ENCODE measurements around the gene EXT2.

Gene EXT2

GRCh38 chr11:44095506-44096359 is at the start of gene EXT2:
Gene EXT2 (plus strand): TSS chr11:44095678. CDS start chr11:44107713, 12,035 bp downstream.
- DNase-seq (ENCODE audit: low read depth): peak; percentile 84

- no peak for DNase-seq (ENCODE audit: low read depth)
Observed at GRCh38 chr11:44046182-44046581, 49.3 kb upstream of the EXT2 start.

- no peak for DNase-seq (ENCODE audit: low read depth)
Observed at GRCh38 chr11:44047298-44047697, 48.2 kb upstream of the EXT2 start.

DNA sequence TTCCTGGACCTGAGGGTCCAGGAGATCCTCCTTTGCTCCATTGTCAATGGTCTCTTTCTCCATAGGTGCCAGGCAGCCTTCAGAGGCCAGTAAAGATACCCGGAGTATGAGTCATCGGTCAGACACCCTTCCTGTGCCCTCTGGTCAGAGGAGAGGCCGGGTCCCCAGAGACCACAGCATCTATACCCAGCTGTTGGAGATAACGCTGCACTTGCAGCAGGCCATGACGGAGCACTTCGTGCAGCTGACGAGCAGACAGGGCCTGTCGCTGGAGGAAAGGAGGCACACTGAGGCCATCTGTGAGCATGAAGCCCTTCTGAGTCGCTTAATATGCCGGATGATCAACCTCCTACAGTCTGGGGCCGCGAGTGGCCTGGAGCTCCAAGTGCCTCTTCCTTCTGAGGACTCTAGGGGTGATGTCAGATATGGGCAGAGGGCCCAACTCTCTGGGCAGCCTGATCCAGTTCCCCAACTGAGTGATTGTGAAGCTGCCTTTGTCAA is 47.5 kb upstream of the EXT2 start, which contains the start of gene ACCSL:
ACCSL (plus strand) TSS at position 51 of the 501 bp plus-strand sequence; CDS start at position 107, 56 bp downstream.
- DNase-seq (ENCODE audit: low read depth): peak; percentile 4

- no peak for DNase-seq (ENCODE audit: low read depth)
Observed at GRCh38 chr11:44049832-44050231, 45.6 kb upstream of the EXT2 start.

DNA sequence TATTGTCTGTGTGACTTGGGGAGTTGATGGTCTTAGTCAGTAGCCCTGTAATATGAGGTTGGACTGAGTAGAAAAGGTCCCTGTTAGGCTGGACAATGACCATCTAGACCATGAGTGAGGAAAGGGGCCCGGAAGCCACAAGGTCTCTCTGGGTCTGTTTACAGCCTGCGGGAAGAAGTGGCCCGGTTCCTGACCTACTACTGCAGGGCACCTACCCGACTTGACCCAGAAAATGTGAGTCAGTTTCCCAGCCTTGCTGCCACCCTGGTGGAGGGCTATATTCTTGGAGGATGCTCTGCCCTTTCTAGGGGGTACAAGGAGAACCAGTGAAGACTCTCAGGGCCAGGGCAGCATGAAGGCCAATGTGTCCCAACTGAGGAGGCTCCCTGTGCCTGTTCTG is 44.3 kb upstream of the EXT2 start:
- DNase-seq (ENCODE audit: low read depth): no peak

DNA sequence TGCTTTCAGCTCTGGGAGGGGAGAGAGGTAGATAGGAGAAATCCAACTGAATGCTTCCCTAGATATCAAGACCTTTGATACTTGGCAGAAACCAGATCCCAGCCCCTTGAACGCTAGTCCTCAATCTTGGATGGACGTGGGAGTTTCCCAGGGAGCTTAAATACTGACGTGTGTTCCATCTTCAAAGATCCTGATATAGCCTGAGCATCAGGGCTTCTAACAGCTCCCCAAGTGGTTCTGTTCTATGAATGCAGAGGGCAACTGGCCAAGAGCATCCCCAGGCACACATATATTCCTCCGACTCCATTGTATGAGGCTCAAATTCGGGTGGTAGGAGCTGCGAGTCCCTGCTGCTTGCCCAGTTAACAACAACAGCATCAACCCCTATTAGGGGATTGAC is 38.1 kb upstream of the EXT2 start:
- no peak for DNase-seq (ENCODE audit: low read depth)

DNA sequence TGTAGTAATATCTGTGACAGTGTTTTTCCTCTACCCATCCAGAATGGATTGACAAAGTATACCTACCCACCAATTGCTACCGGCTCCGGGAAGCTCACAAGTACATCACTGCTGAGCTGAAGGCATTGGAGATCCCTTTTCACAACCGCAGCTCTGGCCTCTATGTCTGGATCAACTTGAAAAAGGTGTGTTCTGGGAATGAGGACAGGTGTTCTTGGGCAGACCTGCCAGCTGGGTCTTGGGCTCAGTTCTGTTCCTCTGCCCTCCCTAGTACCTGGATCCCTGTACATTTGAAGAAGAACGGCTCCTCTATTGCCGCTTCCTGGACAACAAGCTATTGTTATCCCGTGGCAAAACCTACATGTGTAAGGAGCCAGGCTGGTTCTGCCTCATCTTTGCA is 37.2 kb upstream of the EXT2 start:
- DNase-seq (ENCODE audit: low read depth): no peak

DNA sequence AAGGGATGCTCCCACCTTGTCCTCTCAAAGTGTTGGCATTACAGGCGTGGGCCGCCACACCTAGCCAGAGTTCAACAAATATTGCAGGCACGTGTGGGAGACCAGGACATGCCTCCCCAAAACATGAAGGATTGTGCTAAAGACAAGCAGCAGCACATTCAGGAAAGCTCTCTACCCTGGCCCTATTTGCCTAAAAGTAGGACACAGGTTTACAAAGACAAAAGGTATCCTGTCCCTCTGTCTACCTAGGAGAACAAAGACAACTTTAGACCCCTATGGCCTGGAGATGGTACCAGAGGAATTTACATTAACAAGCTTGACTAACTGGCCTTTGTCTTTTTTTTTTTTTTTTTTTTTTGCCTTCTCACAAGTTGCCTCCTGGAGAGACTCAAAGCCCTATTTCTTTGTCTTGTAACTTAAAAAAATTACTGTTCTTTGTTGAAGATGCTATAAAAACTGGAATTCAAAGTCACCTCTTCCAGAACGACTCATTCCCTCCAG is 30.3 kb upstream of the EXT2 start:
- DNase-seq (ENCODE audit: low read depth): peak; percentile 30

DNA sequence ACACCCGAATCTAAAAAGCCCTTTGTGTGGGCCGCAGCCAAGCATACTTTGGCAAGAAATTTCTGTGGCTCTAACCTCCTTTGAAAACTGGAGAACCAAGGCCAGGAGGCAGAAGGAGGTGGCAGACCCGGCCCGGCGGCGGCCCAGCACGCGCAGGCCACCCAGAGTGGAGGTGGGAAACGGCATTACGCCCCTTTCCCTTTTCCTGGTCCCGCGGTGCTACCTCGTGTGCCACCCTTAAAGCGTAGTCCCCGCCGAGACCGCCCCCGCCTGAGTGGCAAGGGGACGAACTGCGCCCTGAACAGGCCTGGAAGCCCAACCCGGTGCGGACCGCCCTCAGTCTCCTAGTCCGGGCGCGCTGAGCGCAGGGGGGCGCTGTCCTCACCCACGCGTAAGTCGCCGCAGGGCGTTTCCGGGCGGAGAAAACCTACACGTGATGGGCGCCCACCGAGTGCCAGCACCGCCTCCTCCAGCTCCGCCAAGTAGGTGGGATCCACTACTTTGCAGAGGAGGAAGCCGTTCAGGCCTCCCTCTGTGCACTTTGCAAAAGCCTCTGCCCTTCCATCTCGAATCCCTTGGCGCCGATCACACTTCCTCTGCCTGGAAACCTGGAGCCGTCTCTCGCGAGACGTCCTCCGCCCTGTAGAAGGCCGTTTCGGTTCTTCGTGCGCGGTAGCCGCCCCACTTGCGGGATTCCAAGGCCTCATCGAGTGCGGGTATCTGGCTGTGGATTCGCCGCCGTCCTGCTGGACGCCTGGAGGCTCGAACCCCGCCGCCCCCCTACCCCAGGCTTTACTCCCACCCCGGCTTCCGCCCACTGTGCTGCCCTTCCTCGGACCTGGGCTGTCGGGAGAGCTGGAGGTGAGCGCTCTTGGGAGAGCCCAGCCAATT is 29.4 kb upstream of the EXT2 start, which contains the start of gene ACCS:
ACCS (plus strand) TSS at position 430 of the 891 bp plus-strand sequence. CDS start 1,358 bp downstream, outside the sequence.
- peak; percentile 90 for DNase-seq (ENCODE audit: low read depth)

- DNase-seq (ENCODE audit: low read depth): peak; percentile 76
Observed at GRCh38 chr11:44066732-44067141, 28.7 kb upstream of the EXT2 start.

- DNase-seq (ENCODE audit: low read depth): no peak
Observed at GRCh38 chr11:44067266-44067665, 28.2 kb upstream of the EXT2 start.

GRCh38 chr11:44068180-44068579 is 27.3 kb upstream of the EXT2 start:
- DNase-seq (ENCODE audit: low read depth): no peak

- DNase-seq (ENCODE audit: low read depth): no peak
Observed at GRCh38 chr11:44071157-44071556, 24.3 kb upstream of the EXT2 start.

GRCh38 chr11:44072757-44073658 is 22.5 kb upstream of the EXT2 start:
- DNase-seq (ENCODE audit: low read depth): no peak

DNA sequence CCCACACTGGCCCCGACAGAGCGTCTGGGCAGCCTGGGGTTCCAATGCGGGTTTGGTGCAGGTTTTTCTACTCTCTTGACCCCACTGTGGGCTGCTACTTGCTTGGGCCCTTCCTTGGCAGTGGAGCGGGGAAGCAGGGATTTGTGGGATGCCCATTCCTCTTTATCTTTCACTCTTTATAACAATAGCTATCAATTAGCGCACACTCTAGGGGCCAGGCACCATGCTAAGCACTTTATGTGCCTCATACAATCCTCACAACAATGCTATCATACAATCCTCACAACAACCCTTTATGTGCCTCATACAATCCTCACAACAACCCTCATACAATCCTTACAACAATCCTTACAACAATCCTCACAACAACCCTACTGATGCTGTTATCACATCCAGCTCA is 16.7 kb upstream of the EXT2 start:
- DNase-seq (ENCODE audit: low read depth): no peak

DNA sequence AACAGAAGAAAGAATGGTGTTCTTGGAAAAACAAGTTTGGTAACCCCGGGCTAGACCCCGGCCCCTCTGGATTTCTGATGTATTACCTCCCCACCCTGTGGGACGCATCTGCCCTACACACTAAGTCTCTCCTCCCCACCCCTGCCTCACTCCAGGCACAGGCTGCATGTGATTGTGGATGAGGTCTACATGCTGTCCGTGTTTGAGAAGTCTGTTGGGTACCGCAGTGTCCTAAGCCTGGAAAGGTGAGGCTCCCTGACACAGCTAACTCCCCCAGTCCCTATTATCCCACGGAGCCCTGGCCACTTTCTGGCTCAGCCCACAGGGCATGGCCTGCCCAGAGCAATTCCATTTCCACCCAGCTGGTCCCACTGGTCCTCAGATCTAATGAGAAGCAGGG is 16.1 kb upstream of the EXT2 start:
- no peak for DNase-seq (ENCODE audit: low read depth)

GRCh38 chr11:44080951-44081350 is 14.5 kb upstream of the EXT2 start:
- DNase-seq (ENCODE audit: low read depth): no peak

- DNase-seq (ENCODE audit: low read depth): no peak
Observed at GRCh38 chr11:44082645-44083044, 12.8 kb upstream of the EXT2 start.

GRCh38 chr11:44083433-44083832 is 12.0 kb upstream of the EXT2 start:
- DNase-seq (ENCODE audit: low read depth): no peak

DNA sequence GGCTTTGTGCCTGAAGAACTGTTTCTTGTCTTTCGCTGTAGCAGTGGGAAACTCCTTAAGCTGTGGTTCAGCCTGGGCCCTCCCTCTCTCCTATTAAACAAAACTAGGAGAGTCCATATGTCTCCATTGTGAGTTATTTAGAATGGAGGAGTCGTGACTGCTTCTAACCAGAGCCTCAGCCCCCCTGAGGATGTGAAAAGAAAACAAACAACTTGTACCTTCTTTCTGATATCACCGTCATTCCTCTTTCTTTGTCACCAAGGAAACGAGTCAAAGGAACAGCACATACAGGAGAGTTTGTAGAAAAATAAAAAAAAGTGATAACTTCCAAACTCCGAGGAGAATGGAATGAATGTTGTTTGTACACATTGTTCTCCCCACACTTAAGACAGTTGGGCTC is 11.6 kb upstream of the EXT2 start:
- no peak for DNase-seq (ENCODE audit: low read depth)
